22Rv1 (cell line): ENCODE results near the gene LRRC27.

Experiments used
- ZFX ChIP-seq: fragments of 450-650 bp; IDR thresholded peaks from 2 replicates; pipeline ENCODE4 v1.6.1; 2017; ENCODE audit warnings: antibody characterized with exemption, borderline replicate concordance
- TF ChIP-seq, protein P1 (sequence below): fragments of 450-650 bp; IDR thresholded peaks from 2 replicates; pipeline ENCODE4 v1.5.1; 2017; ENCODE audit warnings: mild to moderate bottlenecking

DNA sequence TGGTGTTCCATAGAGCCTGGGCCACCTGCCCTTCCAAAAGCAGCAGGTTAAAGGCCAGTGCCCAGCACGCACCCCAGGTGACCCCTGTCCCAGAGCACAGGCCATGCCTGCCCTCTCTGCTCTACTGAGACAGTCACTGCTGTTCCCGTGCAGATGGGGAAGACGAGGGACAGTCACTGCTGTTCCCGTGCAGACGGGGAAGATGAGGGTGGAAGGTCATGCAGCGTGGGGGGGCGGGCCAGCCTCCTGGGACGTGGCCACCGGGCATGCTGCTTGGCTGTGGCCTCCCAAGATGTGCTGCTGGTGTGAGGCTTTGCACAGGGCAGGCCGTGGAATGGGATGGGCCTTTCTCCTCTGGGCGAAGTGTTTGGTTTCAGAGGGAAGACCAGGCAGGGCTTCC lies 18.4 kb downstream of the LRRC27 start:
- TF ChIP-seq, protein P1, sequence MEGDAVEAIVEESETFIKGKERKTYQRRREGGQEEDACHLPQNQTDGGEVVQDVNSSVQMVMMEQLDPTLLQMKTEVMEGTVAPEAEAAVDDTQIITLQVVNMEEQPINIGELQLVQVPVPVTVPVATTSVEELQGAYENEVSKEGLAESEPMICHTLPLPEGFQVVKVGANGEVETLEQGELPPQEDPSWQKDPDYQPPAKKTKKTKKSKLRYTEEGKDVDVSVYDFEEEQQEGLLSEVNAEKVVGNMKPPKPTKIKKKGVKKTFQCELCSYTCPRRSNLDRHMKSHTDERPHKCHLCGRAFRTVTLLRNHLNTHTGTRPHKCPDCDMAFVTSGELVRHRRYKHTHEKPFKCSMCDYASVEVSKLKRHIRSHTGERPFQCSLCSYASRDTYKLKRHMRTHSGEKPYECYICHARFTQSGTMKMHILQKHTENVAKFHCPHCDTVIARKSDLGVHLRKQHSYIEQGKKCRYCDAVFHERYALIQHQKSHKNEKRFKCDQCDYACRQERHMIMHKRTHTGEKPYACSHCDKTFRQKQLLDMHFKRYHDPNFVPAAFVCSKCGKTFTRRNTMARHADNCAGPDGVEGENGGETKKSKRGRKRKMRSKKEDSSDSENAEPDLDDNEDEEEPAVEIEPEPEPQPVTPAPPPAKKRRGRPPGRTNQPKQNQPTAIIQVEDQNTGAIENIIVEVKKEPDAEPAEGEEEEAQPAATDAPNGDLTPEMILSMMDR: no peak
- no peak for TF ChIP-seq ZFX
